Erythroblast (primary cell): ENCODE measurements around the gene WIF1.

Source experiments
- GATA1 ChIP-seq: IDR thresholded peaks from 2 replicates; pipeline ENCODE4 v1.6.1; 2011; ENCODE audit warnings: low read depth, mild to moderate bottlenecking, control low read depth, low read length, moderate library complexity
- POLR2A ChIP-seq: IDR thresholded peaks from 2 replicates; pipeline ENCODE4 v1.6.1; 2011; ENCODE audit warnings: mild to moderate bottlenecking, low read length

DNA sequence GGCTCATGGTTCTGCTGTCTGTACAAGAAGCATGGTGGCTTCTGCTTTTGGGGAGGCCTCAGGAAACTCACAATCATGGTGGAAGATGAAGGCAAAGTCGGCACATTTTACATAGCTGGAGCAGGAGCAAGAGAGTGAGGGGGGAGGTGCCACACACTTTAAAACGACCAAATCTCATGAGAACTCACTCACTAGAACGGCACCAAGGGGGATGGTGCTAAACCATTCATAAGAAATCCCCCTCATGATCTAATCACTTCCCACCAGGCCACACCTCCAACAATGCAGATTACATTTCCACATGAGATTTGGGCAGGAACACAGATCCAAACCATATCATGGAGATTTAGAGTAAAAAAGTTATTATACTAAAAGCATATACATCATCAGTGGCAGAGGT lies 34.7 kb upstream of the WIF1 start:
- TF ChIP-seq POLR2A (no peak), GATA1 (no peak)
